Gastroesophageal sphincter (tissue), 3 donors: ENCODE data around the gene AGPAT3.

Experiments used
- POLR2A ChIP-seq, 2 donors: fragments of 450-650 bp; IDR thresholded peaks; one replicate each; pipeline ENCODE4 v1.6.1; 2017; ENCODE audit warnings: antibody characterized with exemption in 2 of 2, mild to moderate bottlenecking in 2 of 2, moderate library complexity in 1 of 2
- POLR2AphosphoS5 ChIP-seq: sonication (generic); formaldehyde crosslinking; IDR thresholded peaks from one replicate; pipeline ENCODE4 v1.6.1; 2017; ENCODE audit warnings: antibody characterized with exemption
- TF ChIP-seq, protein P1 (sequence below), 4 experiments: fragments of 200-600 bp in 2 of 4; fragments of 450-650 bp in 2 of 4; sonication (generic) in 1 of 4; IDR thresholded peaks; one replicate each; pipeline ENCODE4 v1.5.1; 2017 to 2019; ENCODE audit warnings: antibody characterized with exemption in 4 of 4, mild to moderate bottlenecking in 2 of 4, moderate library complexity in 2 of 4

DNA sequence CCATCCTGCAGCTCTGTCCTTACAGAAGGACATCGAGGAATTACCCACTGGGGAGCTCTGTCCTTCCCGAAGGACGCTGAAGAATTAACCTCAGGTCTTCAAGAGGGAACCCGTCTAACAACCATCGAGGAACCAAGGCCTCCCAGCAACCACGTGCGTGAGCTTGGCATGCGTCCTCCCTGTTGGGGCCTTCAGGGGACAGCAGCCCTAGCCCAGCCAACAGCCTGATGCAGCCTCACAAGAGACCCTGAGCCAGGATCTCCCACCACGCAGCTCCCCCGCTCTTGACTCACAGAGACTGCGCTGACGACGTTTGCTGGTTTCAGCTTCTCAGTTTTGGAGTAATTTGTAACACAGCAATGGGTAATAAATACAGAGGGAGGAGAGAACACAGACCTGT, 19.6 kb upstream of the AGPAT3 start:
- TF ChIP-seq POLR2A (IDR thresholded peaks at IDR 0.05) (no peak), POLR2AphosphoS5 (no peak)
- TF ChIP-seq, protein P1, sequence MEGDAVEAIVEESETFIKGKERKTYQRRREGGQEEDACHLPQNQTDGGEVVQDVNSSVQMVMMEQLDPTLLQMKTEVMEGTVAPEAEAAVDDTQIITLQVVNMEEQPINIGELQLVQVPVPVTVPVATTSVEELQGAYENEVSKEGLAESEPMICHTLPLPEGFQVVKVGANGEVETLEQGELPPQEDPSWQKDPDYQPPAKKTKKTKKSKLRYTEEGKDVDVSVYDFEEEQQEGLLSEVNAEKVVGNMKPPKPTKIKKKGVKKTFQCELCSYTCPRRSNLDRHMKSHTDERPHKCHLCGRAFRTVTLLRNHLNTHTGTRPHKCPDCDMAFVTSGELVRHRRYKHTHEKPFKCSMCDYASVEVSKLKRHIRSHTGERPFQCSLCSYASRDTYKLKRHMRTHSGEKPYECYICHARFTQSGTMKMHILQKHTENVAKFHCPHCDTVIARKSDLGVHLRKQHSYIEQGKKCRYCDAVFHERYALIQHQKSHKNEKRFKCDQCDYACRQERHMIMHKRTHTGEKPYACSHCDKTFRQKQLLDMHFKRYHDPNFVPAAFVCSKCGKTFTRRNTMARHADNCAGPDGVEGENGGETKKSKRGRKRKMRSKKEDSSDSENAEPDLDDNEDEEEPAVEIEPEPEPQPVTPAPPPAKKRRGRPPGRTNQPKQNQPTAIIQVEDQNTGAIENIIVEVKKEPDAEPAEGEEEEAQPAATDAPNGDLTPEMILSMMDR (IDR thresholded peaks at IDR 0.05): no peak
